Dermis microvascular lymphatic vessel endothelial cell (primary cell): Measurements from ENCODE around the gene WLS. TPM values are rescaled to one million over a fixed set of nuclear protein-coding genes. Genes with fewer than 3 reads are reported as not detected.
A peak's percentile ranks its signal among the peaks of the same experiment; 100 is the strongest.

Source experiments
- DNase-seq, 2 donors: peaks; one replicate each; pipeline versions ENCODE4 v3.0.0 to v3.0.0-alpha.2; 2010; ENCODE audit warnings: low read depth in 2 of 2
- total RNA-seq: library from RNA; depleted of rRNA; stranded (reverse); fragments of >200 nt; gene quantifications from 2 replicates; pipeline ENCODE4 v1.2.1, GENCODE V29; 2014

Gene WLS
- total RNA-seq, 1 donor from 2014 or later = 31.6 TPM

- DNase-seq = no peak
Measured at GRCh38 chr1:68228851-68229250, 3.5 kb downstream of the WLS start.

GRCh38 chr1:68227598-68227997, 4.7 kb downstream of the WLS start:
- DNase-seq = no peak

GRCh38 chr1:68225781-68226180, 6.5 kb downstream of the WLS start:
- DNase-seq = no peak

- DNase-seq = no peak
Measured at GRCh38 chr1:68223687-68224086, 8.6 kb downstream of the WLS start.

- no peak for DNase-seq
Measured at GRCh38 chr1:68221980-68222373, 10.3 kb downstream of the WLS start.

GRCh38 chr1:68221001-68221979, 11.0 kb downstream of the WLS start:
- no peak for DNase-seq

- DNase-seq = no peak
Measured at GRCh38 chr1:68220420-68220819, 11.9 kb downstream of the WLS start.

GRCh38 chr1:68218490-68218889, 13.8 kb downstream of the WLS start:
- DNase-seq = peak in 1 of 2 donors; percentile 25

- no peak for DNase-seq
Measured at GRCh38 chr1:68217618-68218017, 14.7 kb downstream of the WLS start.

- DNase-seq = no peak
Measured at GRCh38 chr1:68217060-68217554, 15.2 kb downstream of the WLS start.

GRCh38 chr1:68216089-68216772, 16.1 kb downstream of the WLS start:
- DNase-seq = no peak

- peak; percentile 72 to 83 for DNase-seq
Measured at GRCh38 chr1:68213843-68214242, 18.5 kb downstream of the WLS start.

GRCh38 chr1:68211761-68212380, 20.5 kb downstream of the WLS start:
- DNase-seq = no peak

- DNase-seq = no peak
Measured at GRCh38 chr1:68210829-68211228, 21.5 kb downstream of the WLS start.

- peak in 1 of 2 donors; percentile 84 for DNase-seq
Measured at GRCh38 chr1:68210027-68210426, 22.3 kb downstream of the WLS start.

- DNase-seq = peak in 1 of 2 donors; percentile 82
Measured at GRCh38 chr1:68206848-68207689, 25.3 kb downstream of the WLS start.

GRCh38 chr1:68205794-68206358, 26.4 kb downstream of the WLS start:
- peak in 1 of 2 donors; percentile 25 for DNase-seq

- peak in 1 of 2 donors; percentile 65 for DNase-seq
Measured at GRCh38 chr1:68204977-68205630, 27.2 kb downstream of the WLS start.

GRCh38 chr1:68202239-68202832, 30.0 kb downstream of the WLS start:
- no peak for DNase-seq
